ENCODE data around the gene WDR27. TPM values are rescaled to one million over a fixed set of nuclear protein-coding genes. Genes with fewer than 3 reads are reported as not detected.

WDR27 gene
- total and polyA plus RNA-seq, 2 experiments from 2014 or later: 27.7 to 29.7 TPM

GRCh38 chr6:169498916-169499513 is 202.8 kb downstream of the WDR27 start:
- Histone ChIP-seq H3K27me3 (no peaks in the 10 kb centered on the region), H3K4me3 (no peak overlapping the region), H3K4me2 (no peak overlapping the region), H3K27ac (no peak overlapping the region), H3K9me2 (replicated peaks; ENCODE audit: insufficient read depth) (no peaks in the 10 kb centered on the region), H3K36me3 (replicated peaks; ENCODE audit: insufficient read depth, low read depth) (no peaks in the 10 kb centered on the region), H4K20me1 (ENCODE audit: insufficient read depth, poor library complexity, severe bottlenecking) (no peaks in the 10 kb centered on the region), H3K4me1 (ENCODE audit: insufficient read depth) (no peaks in the 10 kb centered on the region), H3K9me3 (ENCODE audit: low read depth) (no peaks in the 10 kb centered on the region), H2AFZ (no peak overlapping the region), H3K79me2 (no peaks in the 10 kb centered on the region)
- WGBS (ENCODE audit: low lambda C conversion rate, missing lambda C conversion rate): 74% methylated on average over 15 of the region's 15 CpGs
- DNase-seq (ENCODE audit: low spot score): no peak
- TF ChIP-seq EZH2phosphoT487 (IDR thresholded peaks at IDR 0.05; ENCODE audit: low read depth, severe bottlenecking, unreplicated experiment) (no peak), CTCF (IDR thresholded peaks at IDR 0.05; ENCODE audit: poor library complexity) (no peak), EZH2 (IDR thresholded peaks at IDR 0.05; ENCODE audit: borderline replicate concordance) (no peak)

DNA sequence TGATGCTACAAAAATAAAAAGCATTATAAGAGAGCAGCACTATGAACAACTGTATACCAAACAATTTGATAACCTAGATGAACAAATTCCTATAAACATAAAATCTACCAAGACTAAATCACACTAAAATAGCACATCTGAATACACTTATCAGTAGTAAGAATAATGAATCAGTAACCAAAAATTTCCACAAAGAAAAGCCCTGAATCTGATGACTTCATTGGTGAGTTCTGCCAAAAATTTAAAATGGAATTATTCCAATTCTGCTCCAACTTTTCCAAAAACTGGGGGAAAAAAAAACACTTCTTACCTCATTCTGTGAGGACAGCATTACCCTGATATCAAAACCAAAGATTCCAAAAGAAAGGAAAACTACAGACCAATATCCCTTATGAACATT is 206.2 kb downstream of the WDR27 start:
- no peak overlapping the region for H3K27ac ChIP-seq
- no peak overlapping the region for H2AFZ ChIP-seq
- no peaks in the 10 kb centered on the region for H3K9me2 ChIP-seq (replicated peaks; ENCODE audit: insufficient read depth)
- H4K20me1 ChIP-seq (ENCODE audit: insufficient read depth, poor library complexity, severe bottlenecking): no peaks in the 10 kb centered on the region
- H3K4me3 ChIP-seq: no peak overlapping the region
- no peaks in the 10 kb centered on the region for H3K27me3 ChIP-seq
- H3K4me1 ChIP-seq (ENCODE audit: insufficient read depth): no peaks in the 10 kb centered on the region
- H3K79me2 ChIP-seq: no peaks in the 10 kb centered on the region
- H3K36me3 ChIP-seq (replicated peaks; ENCODE audit: insufficient read depth, low read depth): no peaks in the 10 kb centered on the region
- no peaks in the 10 kb centered on the region for H3K9me3 ChIP-seq (ENCODE audit: low read depth)
- DNase-seq (ENCODE audit: low spot score): no peak
- TF ChIP-seq EZH2phosphoT487 (IDR thresholded peaks at IDR 0.05; ENCODE audit: low read depth, severe bottlenecking, unreplicated experiment) (no peak), EZH2 (IDR thresholded peaks at IDR 0.05; ENCODE audit: borderline replicate concordance) (no peak), CTCF (IDR thresholded peaks at IDR 0.05; ENCODE audit: poor library complexity) (no peak)
- no peak overlapping the region for H3K4me2 ChIP-seq

DNA sequence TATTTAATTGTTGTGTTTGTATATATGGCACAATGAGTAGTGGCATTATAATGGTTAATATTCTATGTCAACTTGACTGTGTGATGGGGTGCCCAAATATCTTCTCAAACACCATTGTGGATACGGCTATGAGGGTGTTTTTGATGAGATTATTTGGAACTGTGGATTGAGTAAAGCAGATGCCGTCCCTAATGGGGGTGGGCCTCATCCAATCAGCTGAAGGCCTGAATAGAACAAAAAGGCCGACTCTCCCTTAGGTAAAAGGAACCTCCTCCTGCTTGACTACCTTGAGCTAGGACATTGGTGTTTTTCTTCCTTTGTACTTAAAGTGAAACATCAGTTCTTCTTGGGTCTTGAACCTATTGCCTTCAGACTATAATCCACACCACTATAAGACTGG is 207.8 kb downstream of the WDR27 start:
- no peaks in the 10 kb centered on the region for H3K9me2 ChIP-seq (replicated peaks; ENCODE audit: insufficient read depth)
- no peaks in the 10 kb centered on the region for H3K27me3 ChIP-seq
- H3K4me1 ChIP-seq (ENCODE audit: insufficient read depth): peaks cover 6% of the 10 kb centered on the region
- no peak for DNase-seq (ENCODE audit: low spot score)
- no peaks in the 10 kb centered on the region for H4K20me1 ChIP-seq (ENCODE audit: insufficient read depth, poor library complexity, severe bottlenecking)
- H3K79me2 ChIP-seq: no peaks in the 10 kb centered on the region
- H3K27ac ChIP-seq: no peak overlapping the region
- TF ChIP-seq CTCF (IDR thresholded peaks at IDR 0.05; ENCODE audit: poor library complexity): no peak
- no peak for TF ChIP-seq EZH2phosphoT487 (IDR thresholded peaks at IDR 0.05; ENCODE audit: low read depth, severe bottlenecking, unreplicated experiment)
- TF ChIP-seq EZH2 (IDR thresholded peaks at IDR 0.05; ENCODE audit: borderline replicate concordance): no peak
- no peaks in the 10 kb centered on the region for H3K36me3 ChIP-seq (replicated peaks; ENCODE audit: insufficient read depth, low read depth)
- no peak overlapping the region for H2AFZ ChIP-seq
- H3K4me2 ChIP-seq: no peak overlapping the region
- no peak overlapping the region for H3K4me3 ChIP-seq
- H3K9me3 ChIP-seq (ENCODE audit: low read depth): no peaks in the 10 kb centered on the region
- WGBS (ENCODE audit: low lambda C conversion rate, missing lambda C conversion rate): 95% methylated on average over 3 of the region's 3 CpGs

DNA sequence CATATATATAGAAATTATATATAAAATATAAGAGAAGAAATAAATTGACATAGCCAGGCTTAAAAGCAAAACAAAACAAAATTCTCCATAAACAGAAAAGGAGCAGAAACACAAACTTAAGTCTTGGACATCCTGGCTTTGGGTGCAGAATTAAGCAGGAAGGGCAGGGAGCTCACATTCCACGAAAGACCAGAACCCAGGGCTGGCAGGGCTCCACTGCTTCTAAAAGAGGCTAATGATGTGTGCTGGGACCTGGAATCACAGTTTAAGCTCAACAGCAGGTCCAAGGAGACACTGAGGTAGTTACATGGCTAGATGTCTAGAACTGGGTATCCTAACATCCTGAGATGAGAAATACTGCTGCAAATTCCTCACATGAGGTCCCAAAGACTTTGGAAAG is 210.3 kb downstream of the WDR27 start:
- H2AFZ ChIP-seq: no peak overlapping the region
- 88% methylated on average over 1 of the region's 1 CpG for WGBS (ENCODE audit: low lambda C conversion rate, missing lambda C conversion rate)
- H3K9me2 ChIP-seq (replicated peaks; ENCODE audit: insufficient read depth): no peaks in the 10 kb centered on the region
- H3K4me3 ChIP-seq: no peak overlapping the region
- no peaks in the 10 kb centered on the region for H3K27me3 ChIP-seq
- no peak for DNase-seq (ENCODE audit: low spot score)
- H3K36me3 ChIP-seq (replicated peaks; ENCODE audit: insufficient read depth, low read depth): no peaks in the 10 kb centered on the region
- peaks cover 6% of the 10 kb centered on the region for H3K4me1 ChIP-seq (ENCODE audit: insufficient read depth)
- no peaks in the 10 kb centered on the region for H3K9me3 ChIP-seq (ENCODE audit: low read depth)
- TF ChIP-seq CTCF (IDR thresholded peaks at IDR 0.05; ENCODE audit: poor library complexity): no peak
- TF ChIP-seq EZH2phosphoT487 (IDR thresholded peaks at IDR 0.05; ENCODE audit: low read depth, severe bottlenecking, unreplicated experiment): no peak
- no peak for TF ChIP-seq EZH2 (IDR thresholded peaks at IDR 0.05; ENCODE audit: borderline replicate concordance)
- H3K27ac ChIP-seq: no peak overlapping the region
- H3K79me2 ChIP-seq: no peaks in the 10 kb centered on the region
- H3K4me2 ChIP-seq: no peak overlapping the region
- H4K20me1 ChIP-seq (ENCODE audit: insufficient read depth, poor library complexity, severe bottlenecking): no peaks in the 10 kb centered on the region
